IMR-90 (cell line): ENCODE data around the gene GTPBP10. TPM values are rescaled to one million over a fixed set of nuclear protein-coding genes. Genes with fewer than 3 reads are reported as not detected.

Source experiments
- ATAC-seq: fragments of 200-7000 bp; cut with Tn5 transposase; 2 replicates; pipeline ENCODE4 v1.9.1; 2020; ENCODE audit warnings: low read depth, mild to moderate bottlenecking, moderate library complexity
- BruUV-seq: library from RNA; stranded (reverse); fragments of 400-500 nt; replicated peaks from 2 replicates; lab custom pipeline; 2021; lab: Mats Ljungman, UMichigan
- CTCF ChIA-PET: fragments of 300-600 bp; formaldehyde crosslinking; extraction: SDS; loops from one replicate; lab custom pipeline; 2021; ENCODE audit warnings: antibody characterized with exemption; lab: Yijun Ruan, JAX
- POLR2A ChIA-PET: fragments of 300-600 bp; sonication (Branson Sonifier 250); formaldehyde crosslinking; loops from one replicate; lab custom pipeline; 2022; ENCODE audit warnings: antibody characterized with exemption; ENCODE audit not compliant: unreplicated experiment; lab: Charles Lee
- DNase-seq: peaks from one replicate; pipeline ENCODE4 v3.0.0; 2013
- H2AFZ ChIP-seq: replicated peaks from 2 replicates; pipeline ENCODE3; 2013; ENCODE audit warnings: low read length, mild to moderate bottlenecking; ENCODE audit not compliant: poor library complexity
- H2AK5ac ChIP-seq: 2 replicates; pipeline ENCODE4 v1.6.1; 2013; ENCODE audit warnings: low read depth, low read length, inconsistent platforms
- H2AK9ac ChIP-seq: replicated peaks from 2 replicates; pipeline ENCODE3; 2013; ENCODE audit warnings: mild to moderate bottlenecking, low read depth, low read length, moderate library complexity; ENCODE audit not compliant: poor library complexity
- H2BK120ac ChIP-seq: 2 replicates; pipeline ENCODE4 v1.6.1; 2013; ENCODE audit warnings: low read depth, low read length, inconsistent platforms
- H2BK15ac ChIP-seq: 3 replicates; pipeline ENCODE4 v1.6.1; 2013; ENCODE audit warnings: low read depth, low read length, inconsistent platforms
- H2BK20ac ChIP-seq: 2 replicates; pipeline ENCODE4 v1.6.1; 2013; ENCODE audit warnings: low read depth, mild to moderate bottlenecking, inconsistent platforms, low read length, moderate library complexity
- H2BK5ac ChIP-seq: 2 replicates; pipeline ENCODE4 v1.6.1; 2013; ENCODE audit warnings: mild to moderate bottlenecking, low read depth, low read length, inconsistent platforms; ENCODE audit not compliant: poor library complexity, severe bottlenecking
- H3K14ac ChIP-seq: replicated peaks from 2 replicates; pipeline ENCODE4 v1.6.1; 2013; ENCODE audit warnings: low read depth, low read length, inconsistent platforms
- H3K18ac ChIP-seq: 2 replicates; pipeline ENCODE4 v1.6.1; 2013; ENCODE audit warnings: low read depth, low read length, control low read depth
- H3K23ac ChIP-seq: 2 replicates; pipeline ENCODE4 v1.6.1; 2013; ENCODE audit warnings: low read depth, low read length, inconsistent platforms
- H3K27ac ChIP-seq: 2 replicates; pipeline ENCODE4 v1.5.1; 2013; ENCODE audit warnings: mild to moderate bottlenecking, control low read depth, low read length; ENCODE audit not compliant: insufficient read depth
- H3K27me3 ChIP-seq: 2 replicates; pipeline ENCODE4 v1.6.1; 2013; ENCODE audit warnings: low read length; ENCODE audit not compliant: control insufficient read depth, insufficient read depth
- H3K36me3 ChIP-seq: 2 replicates; pipeline ENCODE4 v1.6.1; 2013; ENCODE audit warnings: low read length, mixed read lengths; ENCODE audit not compliant: control insufficient read depth, insufficient read depth
- H3K4ac ChIP-seq: 2 replicates; pipeline ENCODE4 v1.6.1; 2013; ENCODE audit warnings: low read depth, low read length, inconsistent platforms
- H3K4me1 ChIP-seq: 2 replicates; pipeline ENCODE4 v1.6.1; 2013; ENCODE audit warnings: low read length, mixed read lengths; ENCODE audit not compliant: control insufficient read depth, insufficient read depth
- H3K4me2 ChIP-seq: 2 replicates; pipeline ENCODE4 v1.6.1; 2013; ENCODE audit warnings: low read depth, mild to moderate bottlenecking, control low read depth, low read length, moderate library complexity
- H3K4me3 ChIP-seq: 2 replicates; pipeline ENCODE4 v1.5.1; 2013; ENCODE audit warnings: low read depth, mild to moderate bottlenecking, control low read depth, low read length, moderate library complexity; ENCODE audit not compliant: insufficient read depth
- H3K56ac ChIP-seq: 2 replicates; pipeline ENCODE4 v1.6.1; 2013; ENCODE audit warnings: low read length, inconsistent platforms; ENCODE audit not compliant: insufficient read depth; ENCODE audit errors: extremely low read depth
- H3K79me1 ChIP-seq, 2 experiments: 2 replicates each; pipeline ENCODE4 v1.6.1; 2013; ENCODE audit warnings: low read length in 2 of 2, inconsistent platforms in 1 of 2, low read depth in 1 of 2
- H3K9ac ChIP-seq: 2 replicates; pipeline ENCODE4 v1.6.1; 2013; ENCODE audit warnings: low read depth, low read length, control low read depth
- H3K9me1 ChIP-seq: 2 replicates; pipeline ENCODE4 v1.6.1; 2013; ENCODE audit warnings: low read length, inconsistent platforms; ENCODE audit not compliant: insufficient read depth
- H3K9me3 ChIP-seq: 2 replicates; pipeline ENCODE4 v1.6.1; 2013; ENCODE audit warnings: low read length; ENCODE audit not compliant: control insufficient read depth, insufficient read depth
- H4K20me1 ChIP-seq: 2 replicates; pipeline ENCODE4 v1.6.1; 2013; ENCODE audit warnings: low read length, inconsistent platforms; ENCODE audit not compliant: insufficient read depth
- H4K5ac ChIP-seq: 2 replicates; pipeline ENCODE4 v1.6.1; 2013; ENCODE audit warnings: mild to moderate bottlenecking, low read depth, low read length, control low read depth
- H4K8ac ChIP-seq, 2 experiments: 2 replicates each; pipeline ENCODE4 v1.6.1; 2013; ENCODE audit warnings: low read depth in 2 of 2, low read length in 2 of 2, control low read depth in 1 of 2, inconsistent platforms in 1 of 2
- H4K91ac ChIP-seq: 2 replicates; pipeline ENCODE4 v1.6.1; 2013; ENCODE audit warnings: low read depth, low read length, inconsistent platforms; ENCODE audit not compliant: insufficient read depth
- CEBPB ChIP-seq: IDR thresholded peaks from 2 replicates; pipeline ENCODE4 v1.6.1; 2012; ENCODE audit warnings: low read depth, low read length, improper control_type of control experiment
- CHD1 ChIP-seq: IDR thresholded peaks from 2 replicates; pipeline ENCODE4 v1.6.1; 2012; ENCODE audit warnings: low read depth, low read length, improper control_type of control experiment
- FOS ChIP-seq: fragments of 150-350 bp; IDR thresholded peaks from 2 replicates; pipeline ENCODE4 v1.6.1; 2016; ENCODE audit warnings: low read depth, low read length
- MAFK ChIP-seq: IDR thresholded peaks from 2 replicates; pipeline ENCODE4 v1.6.1; 2012; ENCODE audit warnings: low read depth, low read length, improper control_type of control experiment
- RAD21 ChIP-seq: IDR thresholded peaks from 2 replicates; pipeline ENCODE4 v1.6.1; 2012; ENCODE audit warnings: low read length, improper control_type of control experiment
- RFX5 ChIP-seq: IDR thresholded peaks from 2 replicates; pipeline ENCODE4 v1.8.0; 2012; ENCODE audit warnings: low read depth, mild to moderate bottlenecking, low read length, moderate library complexity
- SMC3 ChIP-seq: fragments of 150-350 bp; IDR thresholded peaks from 2 replicates; pipeline ENCODE4 v1.6.1; 2016; ENCODE audit warnings: low read depth, mild to moderate bottlenecking, antibody characterized with exemption, low read length, moderate library complexity
- USF2 ChIP-seq: fragments of 150-350 bp; IDR thresholded peaks from 2 replicates; pipeline ENCODE4 v1.6.1; 2017; ENCODE audit warnings: mild to moderate bottlenecking, antibody characterized with exemption, low read length, low read depth
- WGBS, 2 experiments: methylation state at CpG; one replicate each; pipeline versions ENCODE4 v1.1.5 to v1.1.7; 2013; ENCODE audit warnings: missing lambda C conversion rate in 2 of 2; ENCODE audit not compliant: insufficient read length in 1 of 2; ENCODE audit errors: extremely low coverage in 2 of 2; 5-methylcytosine and 5-hydroxymethylcytosine counted together
- dilution Hi-C: fragments of 300-500 bp; cut with HindIII; formaldehyde crosslinking; loops from one replicate; pipeline ENCODE4 v1.14.3; 2018; ENCODE audit warnings: low sequenced_read_pairs; ENCODE audit not compliant: unreplicated experiment
- in situ Hi-C: fragments of 300-500 bp; cut with MboI; formaldehyde crosslinking; loops from 3 replicates; pipeline ENCODE4 v1.14.3; 2019; ENCODE audit warnings: low sequenced_read_pairs, inconsistent platforms, mixed read lengths
- intact Hi-C: fragments of 100-400 bp; cut with micrococcal nuclease; formaldehyde crosslinking; loops from 2 replicates; pipeline ENCODE4 v1.10.0; 2022
- polyA plus RNA-seq, 3 experiments: library from polyadenylated mRNA; depleted of rRNA; stranded (reverse); fragments of >200 nt; gene quantifications; 2 replicates each; pipeline ENCODE4 v1.2.3, GENCODE V29; 2012; ENCODE audit warnings: low replicate concordance in 1 of 3
- total RNA-seq: library from RNA; depleted of rRNA; stranded (reverse); fragments of >200 nt; gene quantifications from 2 replicates; pipeline ENCODE4 v1.2.3, GENCODE V29; 2012
- TF ChIP-seq, protein P1 (sequence below): conservative IDR thresholded peaks from 2 replicates; pipeline ENCODE4 v1.5.1; 2012; ENCODE audit warnings: mild to moderate bottlenecking, low read depth, low read length, improper control_type of control experiment

The GTPBP10 gene
- total and polyA plus RNA-seq, 2 of the 4 experiments (the other 2 are of a cell fraction), result 11.5 to 12.8 TPM

GRCh38 chr7:90298145-90299038 lies 48.1 kb upstream of the GTPBP10 start:
- in situ Hi-C loops (no loop called here), intact Hi-C loops (loop anchor here (1.0 kb wide), 1 partner anchor 144 kb away; the partner anchor contains the start of gene STEAP1), dilution Hi-C loops (no loop called here)
- no peak overlapping the region for H3K4me2 ChIP-seq
- no peak overlapping the region for H4K5ac ChIP-seq
- peak; percentile 75 for DNase-seq
- TF ChIP-seq FOS (no peak), CHD1 (no peak), RFX5 (no peak), MAFK (peak; percentile 51), USF2 (no peak), RAD21 (peak; percentile 65), CEBPB (no peak), SMC3 (peak; percentile 44)
- TF ChIP-seq, protein P1, sequence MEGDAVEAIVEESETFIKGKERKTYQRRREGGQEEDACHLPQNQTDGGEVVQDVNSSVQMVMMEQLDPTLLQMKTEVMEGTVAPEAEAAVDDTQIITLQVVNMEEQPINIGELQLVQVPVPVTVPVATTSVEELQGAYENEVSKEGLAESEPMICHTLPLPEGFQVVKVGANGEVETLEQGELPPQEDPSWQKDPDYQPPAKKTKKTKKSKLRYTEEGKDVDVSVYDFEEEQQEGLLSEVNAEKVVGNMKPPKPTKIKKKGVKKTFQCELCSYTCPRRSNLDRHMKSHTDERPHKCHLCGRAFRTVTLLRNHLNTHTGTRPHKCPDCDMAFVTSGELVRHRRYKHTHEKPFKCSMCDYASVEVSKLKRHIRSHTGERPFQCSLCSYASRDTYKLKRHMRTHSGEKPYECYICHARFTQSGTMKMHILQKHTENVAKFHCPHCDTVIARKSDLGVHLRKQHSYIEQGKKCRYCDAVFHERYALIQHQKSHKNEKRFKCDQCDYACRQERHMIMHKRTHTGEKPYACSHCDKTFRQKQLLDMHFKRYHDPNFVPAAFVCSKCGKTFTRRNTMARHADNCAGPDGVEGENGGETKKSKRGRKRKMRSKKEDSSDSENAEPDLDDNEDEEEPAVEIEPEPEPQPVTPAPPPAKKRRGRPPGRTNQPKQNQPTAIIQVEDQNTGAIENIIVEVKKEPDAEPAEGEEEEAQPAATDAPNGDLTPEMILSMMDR, result peak; percentile 67
- H3K27ac ChIP-seq, result no peak overlapping the region
- no peak overlapping the region for H3K14ac ChIP-seq
- H3K27me3 ChIP-seq, result no peaks in the 10 kb centered on the region
- no peak overlapping the region for H3K23ac ChIP-seq
- BruUV-seq, result no TSS peak
- WGBS, 2 experiments, result no CpG with 5 or more reads among the region's 5 CpGs
- H3K36me3 ChIP-seq, result no peaks in the 10 kb centered on the region
- no peak overlapping the region for H2AK9ac ChIP-seq
- no peak overlapping the region for H2BK120ac ChIP-seq
- no peaks in the 10 kb centered on the region for H3K9me3 ChIP-seq
- CTCF ChIA-PET, result interaction anchor here (0.6 to 1.6 kb wide), 7 partner anchors 9 to 144 kb away, joined by 3 to 5 read pairs (median 4); partner anchors contain the start of gene STEAP1
- no peak overlapping the region for H3K4ac ChIP-seq
- H3K18ac ChIP-seq, result no peak overlapping the region
- no peaks in the 10 kb centered on the region for H3K79me1 ChIP-seq
- POLR2A ChIA-PET, result no interaction called here
- H4K8ac ChIP-seq, result no peak overlapping the region
- no peaks in the 10 kb centered on the region for H4K20me1 ChIP-seq
- H3K56ac ChIP-seq, result no peak overlapping the region
- no peaks in the 10 kb centered on the region for H3K9me1 ChIP-seq
- no peak overlapping the region for H2BK20ac ChIP-seq
- no peak overlapping the region for H2AK5ac ChIP-seq
- H3K4me3 ChIP-seq, result no peak overlapping the region
- ATAC-seq, result peak; percentile 96
- H3K4me1 ChIP-seq, result no peaks in the 10 kb centered on the region
- no peak overlapping the region for H3K9ac ChIP-seq
- no peak overlapping the region for H2BK15ac ChIP-seq
- no peak overlapping the region for H4K91ac ChIP-seq
- no peak overlapping the region for H2BK5ac ChIP-seq
- no peak overlapping the region for H2AFZ ChIP-seq
